ENCODE measurements around the gene SLC6A19. TPM values are rescaled to one million over a fixed set of nuclear protein-coding genes. Genes with fewer than 3 reads are reported as not detected.

SLC6A19 gene
- polyA plus RNA-seq, 1 of the 3 experiments (the other 2 are of a cell fraction), result not detected

- Histone ChIP-seq H3K36me3 (replicated peaks in 1 of 2; ENCODE audit: control insufficient read depth in 1 of 2, insufficient read depth in 2 of 2, low read length in 1 of 2) (no peaks in the 10 kb centered on the region), H3K9me2 (no peaks in the 10 kb centered on the region), H3K9ac (no peak overlapping the region), H3K27ac (ENCODE audit: low read depth in 2 of 2, low read length in 1 of 2) (no peak overlapping the region), H2AFZ (ENCODE audit: low read depth) (no peak overlapping the region), H3K9me3 (no peaks in the 10 kb centered on the region), H3K4me3 (ENCODE audit: low read depth in 2 of 2, low read length in 1 of 2) (no peak overlapping the region), H3K27me3 (ENCODE audit: insufficient read depth) (no peaks in the 10 kb centered on the region), H3K79me2 (ENCODE audit: insufficient read depth) (no peaks in the 10 kb centered on the region), H3F3A (replicated peaks; ENCODE audit: insufficient read depth) (no peaks in the 10 kb centered on the region), H3K4me2 (no peak overlapping the region), H4K20me1 (ENCODE audit: insufficient read depth) (no peaks in the 10 kb centered on the region), H3K4me1 (ENCODE audit: control insufficient read depth in 1 of 2, insufficient read depth in 2 of 2, low read depth in 1 of 2, low read length in 1 of 2) (peaks cover 0 to 21% of the 10 kb centered on the region in 2 experiments; a peak in 1 of 4 replicates)
- ChIA-PET CTCF (interaction anchor here (0.7 to 1.9 kb wide), 3 partner anchors 28 to 243 kb away, joined by 3 to 15 read pairs (median 3); no protein-coding TSS in a partner anchor), POLR2A (no interaction called here)
- TF ChIP-seq USF1 (IDR thresholded peaks at IDR 0.05; ENCODE audit: borderline replicate concordance, low read depth) (no peak), MXI1 (IDR thresholded peaks at IDR 0.05; ENCODE audit: low read depth, low read length) (no peak), USF2 (IDR thresholded peaks at IDR 0.05; ENCODE audit: borderline replicate concordance, low read depth, low read length) (no peak)
- no peak for DNase-seq
These were observed 35.5 kb upstream of the SLC6A19 start for GRCh38 chr5:1165864-1166263.

- no peaks in the 10 kb centered on the region for H3K36me3 ChIP-seq (replicated peaks in 1 of 2; ENCODE audit: control insufficient read depth in 1 of 2, insufficient read depth in 2 of 2, low read length in 1 of 2)
- no peaks in the 10 kb centered on the region for H3K9me2 ChIP-seq
- H3F3A ChIP-seq (replicated peaks; ENCODE audit: insufficient read depth), result no peaks in the 10 kb centered on the region
- ChIA-PET POLR2A (no interaction called here), CTCF (no interaction called here)
- H3K4me2 ChIP-seq, result no peak overlapping the region
- no peaks in the 10 kb centered on the region for H3K79me2 ChIP-seq (ENCODE audit: insufficient read depth)
- H3K4me1 ChIP-seq (ENCODE audit: control insufficient read depth in 1 of 2, insufficient read depth in 2 of 2, low read depth in 1 of 2, low read length in 1 of 2), result peaks cover 0 to 21% of the 10 kb centered on the region in 2 experiments; a peak in 1 of 4 replicates
- no peak overlapping the region for H2AFZ ChIP-seq (ENCODE audit: low read depth)
- no peak for DNase-seq
- no peak overlapping the region for H3K27ac ChIP-seq (ENCODE audit: low read depth in 2 of 2, low read length in 1 of 2)
- no peaks in the 10 kb centered on the region for H3K9me3 ChIP-seq
- no peaks in the 10 kb centered on the region for H3K27me3 ChIP-seq (ENCODE audit: insufficient read depth)
- TF ChIP-seq ELF1 (IDR thresholded peaks at IDR 0.05) (no peak), FOXJ3 (CRISPR knock-in tag; IDR thresholded peaks at IDR 0.05) (no peak), CHD2 (IDR thresholded peaks at IDR 0.05; ENCODE audit: low read length, partially characterized antibody) (no peak), FOXM1 (IDR thresholded peaks at IDR 0.05; ENCODE audit: low read depth) (no peak), POLR2AphosphoS5 (IDR thresholded peaks at IDR 0.05; ENCODE audit: low read depth, low read length) (no peak), JUND (IDR thresholded peaks at IDR 0.05) (no peak), NRF1 (IDR thresholded peaks at IDR 0.05; ENCODE audit: low read depth, low read length) (no peak), YY1 (IDR thresholded peaks at IDR 0.05; ENCODE audit: low read depth) (no peak), USF2 (IDR thresholded peaks at IDR 0.05; ENCODE audit: borderline replicate concordance, low read depth, low read length) (no peak), TAF1 (IDR thresholded peaks at IDR 0.05; ENCODE audit: borderline replicate concordance, low read depth, low read length) (no peak), EP300 (IDR thresholded peaks at IDR 0.05; ENCODE audit: borderline replicate concordance in 1 of 2, low read depth in 1 of 2, low read length in 1 of 2) (no peak), TCF12 (IDR thresholded peaks at IDR 0.05) (no peak), EZH2phosphoT487 (IDR thresholded peaks at IDR 0.05; ENCODE audit: borderline replicate concordance, low read depth) (no peak), MAX (IDR thresholded peaks at IDR 0.05; ENCODE audit: low read depth) (no peak), USF1 (IDR thresholded peaks at IDR 0.05; ENCODE audit: borderline replicate concordance, low read depth) (no peak), GABPA (IDR thresholded peaks at IDR 0.05; ENCODE audit: low read depth) (no peak), RAD21 (IDR thresholded peaks at IDR 0.05; ENCODE audit: low read length) (no peak), TEAD4 (IDR thresholded peaks at IDR 0.05; ENCODE audit: borderline replicate concordance, insufficient read depth) (no peak)
- H3K4me3 ChIP-seq (ENCODE audit: low read depth in 2 of 2, low read length in 1 of 2), result no peak overlapping the region
- H3K9ac ChIP-seq, result no peak overlapping the region
- H4K20me1 ChIP-seq (ENCODE audit: insufficient read depth), result no peaks in the 10 kb centered on the region
These were observed 35.0 kb upstream of the SLC6A19 start for GRCh38 chr5:1166370-1166769.

Measured in SK-N-SH (cell line).